Measurements from ENCODE around the gene NELFE.

The NELFE gene

GRCh38 chr6:31928672-31928939 lies 30.2 kb downstream of the NELFE start:
- no peak overlapping the region for H3K27ac ChIP-seq
- no peak overlapping the region for H3K9ac ChIP-seq (ENCODE audit: insufficient read length)
- H3K36me3 ChIP-seq (ENCODE audit: insufficient read depth, low read length), result no peaks in the 10 kb centered on the region
- TF ChIP-seq POLR2AphosphoS5 (IDR thresholded peaks at IDR 0.05; ENCODE audit: borderline replicate concordance, low read depth, low read length) (no peak), EZH2 (IDR thresholded peaks at IDR 0.05) (no peak), FOXP2 (optimal IDR thresholded peaks at IDR 0.05; ENCODE audit: control extremely low read depth, extremely low read length, insufficient read depth) (no peak)
- H3K4me3 ChIP-seq, result no peak overlapping the region
- no peak for DNase-seq (ENCODE audit: low read depth, low spot score)
- H3K9me3 ChIP-seq (ENCODE audit: low read depth, low read length), result no peaks in the 10 kb centered on the region

DNA sequence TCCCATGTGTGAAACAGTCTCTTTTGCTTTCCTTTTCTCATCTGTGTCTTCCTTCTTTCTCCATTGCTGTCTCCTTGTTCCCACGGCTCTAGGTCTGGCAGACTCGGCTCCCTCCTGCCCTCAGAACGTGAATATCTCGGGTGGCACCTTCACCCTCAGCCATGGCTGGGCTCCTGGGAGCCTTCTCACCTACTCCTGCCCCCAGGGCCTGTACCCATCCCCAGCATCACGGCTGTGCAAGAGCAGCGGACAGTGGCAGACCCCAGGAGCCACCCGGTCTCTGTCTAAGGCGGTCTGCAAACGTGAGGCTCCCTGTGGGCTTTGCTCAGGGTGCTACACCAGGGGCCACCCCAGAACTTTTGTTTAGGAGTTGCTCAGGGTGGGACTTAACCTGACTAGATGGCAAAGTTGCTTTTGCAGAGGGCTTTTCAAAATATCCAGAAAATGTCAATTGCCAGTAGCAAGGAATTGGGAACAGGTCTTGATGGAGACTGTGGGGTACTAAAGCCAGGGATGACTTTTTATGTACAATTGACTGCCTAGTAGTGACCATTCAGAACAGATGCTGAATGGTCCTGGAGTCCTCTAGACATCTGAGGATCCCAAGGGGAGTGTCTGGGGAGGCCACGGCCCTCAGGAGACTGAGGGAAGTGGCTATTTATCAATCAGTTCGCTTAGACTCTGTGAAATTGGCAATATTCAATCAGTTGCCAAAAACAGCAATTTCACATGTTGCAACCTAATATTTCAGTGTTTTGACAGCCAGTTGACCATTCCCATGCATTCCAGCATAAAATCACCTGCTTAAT lies 30.7 kb downstream of the NELFE start:
- TF ChIP-seq EZH2 (IDR thresholded peaks at IDR 0.05) (no peak), POLR2AphosphoS5 (IDR thresholded peaks at IDR 0.05; ENCODE audit: borderline replicate concordance, low read depth, low read length) (no peak), FOXP2 (optimal IDR thresholded peaks at IDR 0.05; ENCODE audit: control extremely low read depth, extremely low read length, insufficient read depth) (no peak)
- DNase-seq (ENCODE audit: low read depth, low spot score), result no peak
- Histone ChIP-seq H3K9ac (ENCODE audit: insufficient read length) (no peak overlapping the region), H3K9me3 (ENCODE audit: low read depth, low read length) (no peaks in the 10 kb centered on the region), H3K4me3 (no peak overlapping the region), H3K36me3 (ENCODE audit: insufficient read depth, low read length) (no peaks in the 10 kb centered on the region), H3K27ac (no peak overlapping the region)

DNA sequence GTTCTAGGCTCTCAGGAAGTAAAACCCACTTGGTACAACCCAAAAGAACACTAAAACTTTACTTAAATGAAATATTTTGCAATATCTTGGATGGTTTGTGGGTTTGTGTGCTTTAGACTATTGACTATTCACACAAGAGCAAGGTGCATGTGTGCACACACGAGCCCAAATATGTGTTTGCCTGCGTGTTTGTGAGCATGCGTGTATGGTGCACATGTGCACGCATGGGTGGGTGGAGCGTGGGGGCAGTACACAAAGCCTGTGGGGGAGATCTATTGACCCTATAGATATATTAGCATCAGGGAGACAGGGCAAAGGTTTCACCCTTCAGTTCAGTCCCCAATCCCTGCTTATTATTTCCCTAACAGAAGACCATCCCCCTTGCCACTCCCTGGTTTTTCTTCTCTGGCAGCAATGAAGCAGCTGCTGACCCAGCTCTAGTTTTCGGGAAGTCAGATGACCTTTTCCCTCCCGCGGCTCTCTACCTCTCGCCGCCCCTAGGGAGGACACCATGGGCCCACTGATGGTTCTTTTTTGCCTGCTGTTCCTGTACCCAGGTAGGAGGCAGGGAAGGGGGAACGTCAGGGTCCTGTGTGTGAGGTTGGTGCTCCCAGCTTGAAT lies 31.4 kb downstream of the NELFE start, which contains the start of gene C2:
C2 (plus strand) TSS at position 476 of the 621 bp plus-strand sequence; CDS start at position 512, 36 bp downstream.
- Histone ChIP-seq H3K9ac (ENCODE audit: insufficient read length) (no peak within 1 kb of the TSS), H3K27ac (no peak within 1 kb of the TSS), H3K36me3 (ENCODE audit: insufficient read depth, low read length) (no peaks in the 10 kb centered on the region), H3K9me3 (ENCODE audit: low read depth, low read length) (no peaks in the 10 kb centered on the region), H3K4me3 (no peak within 1 kb of the TSS)
- TF ChIP-seq FOXP2 (optimal IDR thresholded peaks at IDR 0.05; ENCODE audit: control extremely low read depth, extremely low read length, insufficient read depth), result no peak
- no peak for TF ChIP-seq POLR2AphosphoS5 (IDR thresholded peaks at IDR 0.05; ENCODE audit: borderline replicate concordance, low read depth, low read length)
- TF ChIP-seq EZH2 (IDR thresholded peaks at IDR 0.05), result no peak
- DNase-seq (ENCODE audit: low read depth, low spot score), result no peak

DNA sequence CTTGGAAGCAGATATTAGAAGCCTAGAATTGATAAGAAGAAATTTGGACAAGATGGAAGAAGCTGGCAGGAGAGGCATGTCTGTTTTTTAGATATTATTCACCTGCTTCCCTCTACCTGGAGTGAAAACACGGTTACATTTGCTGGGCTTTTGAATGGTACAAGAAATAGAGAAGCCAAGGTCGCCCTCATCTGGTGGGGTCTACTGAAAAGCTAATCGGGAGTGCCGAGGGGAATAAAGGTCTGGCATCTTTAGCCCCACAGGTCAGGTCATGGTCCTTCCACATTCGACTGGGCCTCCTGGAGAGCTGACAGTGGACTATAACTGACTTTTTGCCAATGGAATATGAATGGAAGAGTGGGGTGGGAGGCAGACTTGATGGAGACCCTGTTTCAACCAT lies 35.8 kb downstream of the NELFE start:
- no peak for DNase-seq (ENCODE audit: low read depth, low spot score)
- Histone ChIP-seq H3K27ac (no peak overlapping the region), H3K36me3 (ENCODE audit: insufficient read depth, low read length) (no peaks in the 10 kb centered on the region), H3K4me3 (no peak overlapping the region), H3K9ac (ENCODE audit: insufficient read length) (no peak overlapping the region), H3K9me3 (ENCODE audit: low read depth, low read length) (no peaks in the 10 kb centered on the region)
- TF ChIP-seq FOXP2 (optimal IDR thresholded peaks at IDR 0.05; ENCODE audit: control extremely low read depth, extremely low read length, insufficient read depth), result no peak
- no peak for TF ChIP-seq EZH2 (IDR thresholded peaks at IDR 0.05)
- no peak for TF ChIP-seq POLR2AphosphoS5 (IDR thresholded peaks at IDR 0.05; ENCODE audit: borderline replicate concordance, low read depth, low read length)

DNA sequence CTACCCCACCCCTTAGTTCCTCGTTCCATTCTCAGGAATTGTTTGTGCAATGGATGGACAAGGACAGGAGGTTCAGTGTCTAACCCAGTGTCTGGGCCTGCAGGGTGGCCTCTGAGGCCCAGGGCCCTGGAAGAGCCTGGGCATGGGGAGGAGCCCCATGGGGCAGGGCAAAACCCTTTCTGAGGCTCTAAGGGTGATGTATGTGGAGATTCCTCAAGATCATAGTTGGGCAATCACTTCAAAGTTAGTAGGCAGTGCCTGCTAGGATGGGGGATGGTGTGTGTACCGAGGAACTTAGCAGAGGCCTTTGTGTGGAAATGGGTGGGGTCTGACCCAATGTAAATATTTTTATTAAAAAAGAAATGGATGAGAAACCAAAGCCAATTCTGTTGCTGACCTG lies 38.0 kb downstream of the NELFE start:
- H3K9me3 ChIP-seq (ENCODE audit: low read depth, low read length), result no peaks in the 10 kb centered on the region
- no peaks in the 10 kb centered on the region for H3K36me3 ChIP-seq (ENCODE audit: insufficient read depth, low read length)
- H3K27ac ChIP-seq, result no peak overlapping the region
- no peak for DNase-seq (ENCODE audit: low read depth, low spot score)
- no peak overlapping the region for H3K9ac ChIP-seq (ENCODE audit: insufficient read length)
- TF ChIP-seq POLR2AphosphoS5 (IDR thresholded peaks at IDR 0.05; ENCODE audit: borderline replicate concordance, low read depth, low read length) (no peak), FOXP2 (optimal IDR thresholded peaks at IDR 0.05; ENCODE audit: control extremely low read depth, extremely low read length, insufficient read depth) (no peak), EZH2 (IDR thresholded peaks at IDR 0.05) (no peak)
- H3K4me3 ChIP-seq, result no peak overlapping the region

DNA sequence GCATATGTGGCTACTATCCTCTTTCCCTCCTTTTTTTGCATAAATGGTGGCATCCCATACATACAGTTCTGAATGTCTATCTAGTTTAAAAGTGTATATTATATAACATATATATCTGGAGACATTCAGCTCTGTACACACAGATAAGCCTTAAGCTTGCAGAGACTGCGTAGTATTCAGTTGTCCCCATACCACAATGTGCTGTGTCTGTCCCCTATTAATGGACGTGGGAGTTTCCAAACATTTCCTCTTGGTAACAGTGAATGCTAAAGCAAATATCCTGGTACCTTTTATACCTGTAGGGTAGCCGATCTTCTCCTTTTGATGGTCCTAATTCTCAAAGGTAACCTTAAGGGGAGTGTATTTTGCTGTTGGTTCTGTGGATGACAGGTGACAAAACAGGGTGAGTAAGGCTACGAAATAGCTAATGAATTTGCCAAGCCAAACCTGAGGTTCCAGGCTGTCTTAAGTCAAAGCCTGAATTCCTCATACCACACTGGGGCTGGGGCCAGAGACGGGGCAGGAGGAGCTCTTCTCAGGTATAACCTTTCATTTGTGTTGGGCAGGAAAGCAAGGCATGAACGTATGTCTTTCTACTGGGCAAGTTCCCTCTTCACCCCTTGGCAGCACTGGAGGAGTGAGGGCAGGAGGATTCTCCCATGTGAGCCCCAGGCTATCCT lies 39.0 kb downstream of the NELFE start:
- no peaks in the 10 kb centered on the region for H3K36me3 ChIP-seq (ENCODE audit: insufficient read depth, low read length)
- no peak for DNase-seq (ENCODE audit: low read depth, low spot score)
- no peak for TF ChIP-seq POLR2AphosphoS5 (IDR thresholded peaks at IDR 0.05; ENCODE audit: borderline replicate concordance, low read depth, low read length)
- TF ChIP-seq FOXP2 (optimal IDR thresholded peaks at IDR 0.05; ENCODE audit: control extremely low read depth, extremely low read length, insufficient read depth), result no peak
- TF ChIP-seq EZH2 (IDR thresholded peaks at IDR 0.05), result no peak
- H3K4me3 ChIP-seq, result no peak overlapping the region
- no peaks in the 10 kb centered on the region for H3K9me3 ChIP-seq (ENCODE audit: low read depth, low read length)
- H3K9ac ChIP-seq (ENCODE audit: insufficient read length), result no peak overlapping the region
- no peak overlapping the region for H3K27ac ChIP-seq

DNA sequence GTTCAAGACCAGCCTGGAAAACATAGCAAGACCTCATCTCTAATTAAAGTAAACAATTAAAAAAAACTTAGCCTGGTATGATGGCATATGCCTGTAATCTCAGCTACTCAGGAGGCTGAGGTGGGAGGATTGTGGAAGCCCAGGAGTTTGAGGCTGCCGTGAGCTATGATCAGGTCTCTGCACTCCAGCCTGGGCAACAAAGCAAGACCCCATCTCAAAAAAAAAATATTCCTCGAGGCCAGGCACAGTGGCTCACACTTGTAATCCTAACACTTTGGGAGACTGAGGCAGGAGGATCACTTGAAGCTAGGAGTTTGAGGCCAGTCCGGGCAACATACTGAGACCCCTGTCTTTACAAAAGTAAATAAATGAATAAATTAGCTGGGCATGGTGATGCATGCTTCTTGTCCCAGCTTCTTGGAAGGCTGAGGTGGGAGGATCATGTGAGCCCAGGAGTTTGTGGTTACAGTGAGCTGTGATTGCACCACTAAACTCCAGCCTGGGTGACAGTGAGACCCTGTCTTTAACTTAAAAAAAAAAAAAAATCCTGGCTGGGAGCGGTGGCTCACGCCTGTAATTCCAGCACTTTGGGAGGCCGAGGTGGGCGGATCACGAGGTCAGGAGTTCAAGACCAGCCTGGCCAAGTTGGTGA lies 40.6 kb downstream of the NELFE start:
- no peak overlapping the region for H3K27ac ChIP-seq
- no peak overlapping the region for H3K4me3 ChIP-seq
- no peaks in the 10 kb centered on the region for H3K36me3 ChIP-seq (ENCODE audit: insufficient read depth, low read length)

DNA sequence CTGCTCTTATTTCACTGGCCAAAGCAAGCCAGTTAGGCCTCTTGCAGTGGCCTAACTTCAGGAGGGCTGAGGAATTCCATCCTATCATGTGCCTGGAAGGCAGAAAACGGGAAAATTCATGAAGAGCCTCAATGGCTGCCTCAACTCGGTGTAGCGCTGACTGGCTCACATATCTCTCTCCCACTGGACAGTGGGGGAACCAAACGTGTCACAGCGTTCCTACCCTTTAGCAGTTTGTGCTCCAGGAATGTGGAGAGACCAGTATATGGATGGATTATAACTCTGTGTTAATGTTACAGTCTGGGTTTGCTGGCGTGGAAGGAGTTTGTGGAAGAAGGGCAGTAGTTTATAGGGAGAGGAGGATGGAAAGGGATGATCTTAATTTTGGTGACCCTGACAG lies 43.0 kb downstream of the NELFE start:
- DNase-seq (ENCODE audit: low read depth, low spot score), result no peak
- Histone ChIP-seq H3K4me3 (no peak overlapping the region), H3K27ac (no peak overlapping the region), H3K9me3 (ENCODE audit: low read depth, low read length) (no peaks in the 10 kb centered on the region), H3K9ac (ENCODE audit: insufficient read length) (no peak overlapping the region), H3K36me3 (ENCODE audit: insufficient read depth, low read length) (no peaks in the 10 kb centered on the region)
- TF ChIP-seq FOXP2 (optimal IDR thresholded peaks at IDR 0.05; ENCODE audit: control extremely low read depth, extremely low read length, insufficient read depth) (no peak), EZH2 (IDR thresholded peaks at IDR 0.05) (no peak), POLR2AphosphoS5 (IDR thresholded peaks at IDR 0.05; ENCODE audit: borderline replicate concordance, low read depth, low read length) (no peak)

More for the DNA sequence above, 40.6 kb downstream of the NELFE start:
- no peak overlapping the region for H3K9ac ChIP-seq (ENCODE audit: insufficient read length)
- TF ChIP-seq FOXP2 (optimal IDR thresholded peaks at IDR 0.05; ENCODE audit: control extremely low read depth, extremely low read length, insufficient read depth), result no peak
- no peaks in the 10 kb centered on the region for H3K9me3 ChIP-seq (ENCODE audit: low read depth, low read length)
- DNase-seq (ENCODE audit: low read depth, low spot score), result no peak
